ENCODE results near the gene LIPC. TPM values are rescaled to one million over a fixed set of nuclear protein-coding genes. Genes with fewer than 3 reads are reported as not detected.

Gene LIPC
- total RNA-seq: 0.16 and 0.90 TPM in 2 replicates

DNA sequence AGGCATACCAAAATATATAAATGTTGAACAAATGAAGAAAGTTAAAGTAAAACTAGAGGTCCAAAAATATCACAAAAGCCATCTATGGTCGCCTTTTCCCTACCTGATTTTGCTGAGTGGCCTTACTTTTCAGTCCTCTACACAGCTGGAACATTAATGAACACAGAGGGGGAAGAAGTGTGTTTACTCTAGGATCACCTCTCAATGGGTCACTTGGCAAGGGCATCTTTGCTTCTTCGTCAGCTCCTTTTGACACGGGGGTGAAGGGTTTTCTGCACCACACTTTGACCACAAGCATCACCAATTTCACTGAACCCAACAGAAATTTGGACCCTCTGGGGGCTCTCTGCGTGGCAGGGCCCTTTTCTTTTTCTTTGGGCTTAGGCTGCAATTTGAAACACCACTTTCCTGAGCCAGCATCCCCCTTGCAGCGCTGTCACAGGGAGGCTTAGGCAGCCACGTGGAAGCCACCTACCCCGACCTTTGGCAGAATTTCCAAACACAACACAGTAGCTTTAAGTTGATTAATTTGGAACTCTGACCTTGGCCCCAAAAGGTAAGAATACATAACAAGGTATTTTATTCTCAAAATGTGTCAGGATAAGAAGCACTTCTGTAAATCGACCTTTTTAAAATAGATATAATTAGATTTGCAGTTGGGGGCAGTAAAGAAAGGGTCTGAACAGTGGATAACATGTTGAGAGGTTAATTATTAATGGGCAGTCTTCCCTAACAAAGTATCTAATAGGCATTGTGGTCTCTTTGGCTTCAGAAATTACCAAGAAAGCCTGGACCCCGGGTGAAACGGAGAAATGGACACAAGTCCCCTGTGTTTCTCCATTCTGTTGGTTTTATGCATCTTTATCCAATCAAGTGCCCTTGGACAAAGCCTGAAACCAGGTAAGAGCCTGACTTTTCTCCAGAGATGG, at the start of gene LIPC:
Gene LIPC (plus strand): TSS at position 771 of the 929 bp plus-strand sequence. CDS start 42 bp downstream, at position 813.

All from cardiac atrium fibroblast (primary cell).